CD4-positive, alpha-beta T cell treated with Interleukin-17A for 4 hours (primary cell): Measurements from ENCODE around the gene BTBD1.
"Not testable (repeated sequence)": the region's sequence is repeated elsewhere in the genome, so short reads cannot be mapped to it uniquely, and the experiment has no call there.

Source experiments
- DNase-seq: peaks from one replicate; pipeline ENCODE4 v3.0.0-alpha.2; 2020; ENCODE audit warnings: mixed read lengths

BTBD1 gene

GRCh38 chr15:83092309-83092976, 25.4 kb upstream of the BTBD1 start:
- DNase-seq, result no peak

DNA sequence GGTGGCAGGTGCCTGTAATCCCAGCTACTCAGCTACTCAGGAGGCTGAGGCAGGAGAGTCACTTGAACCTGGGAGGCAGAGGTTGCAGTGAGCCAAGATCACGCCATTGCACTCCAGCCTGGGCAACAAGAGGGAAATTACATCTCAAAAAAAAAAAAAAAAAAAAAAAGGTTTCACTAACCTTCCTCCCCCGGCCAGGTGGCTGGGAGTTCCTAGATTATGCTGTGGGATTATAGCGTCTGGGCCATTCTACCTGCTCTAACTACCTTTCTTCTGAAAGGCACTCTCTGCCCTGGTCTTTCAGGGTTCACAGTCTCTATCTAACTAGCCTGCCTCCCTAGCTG, 24.9 kb upstream of the BTBD1 start:
- not testable (repeated sequence) for DNase-seq

DNA sequence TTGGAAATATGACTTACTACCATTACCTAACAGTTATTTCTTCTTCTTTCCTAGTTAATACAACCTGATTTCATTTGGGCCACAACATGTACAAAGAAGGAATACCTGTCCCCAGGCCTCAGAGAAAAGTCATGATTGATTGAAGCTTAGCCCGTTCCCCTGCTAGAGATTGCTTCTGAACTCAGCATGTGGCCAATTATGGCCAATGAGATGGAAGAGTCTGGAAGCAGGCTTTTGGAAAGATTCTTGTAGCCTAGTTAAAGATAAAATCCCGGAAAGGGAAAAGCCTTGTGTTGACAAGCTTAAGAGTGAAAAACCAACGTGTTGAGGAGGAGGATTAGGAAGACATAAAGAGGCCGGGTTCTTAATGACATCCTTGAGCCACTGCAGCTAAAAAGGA, 23.4 kb upstream of the BTBD1 start:
- DNase-seq, result no peak

GRCh38 chr15:83088876-83089275, 21.8 kb upstream of the BTBD1 start:
- no peak for DNase-seq

DNA sequence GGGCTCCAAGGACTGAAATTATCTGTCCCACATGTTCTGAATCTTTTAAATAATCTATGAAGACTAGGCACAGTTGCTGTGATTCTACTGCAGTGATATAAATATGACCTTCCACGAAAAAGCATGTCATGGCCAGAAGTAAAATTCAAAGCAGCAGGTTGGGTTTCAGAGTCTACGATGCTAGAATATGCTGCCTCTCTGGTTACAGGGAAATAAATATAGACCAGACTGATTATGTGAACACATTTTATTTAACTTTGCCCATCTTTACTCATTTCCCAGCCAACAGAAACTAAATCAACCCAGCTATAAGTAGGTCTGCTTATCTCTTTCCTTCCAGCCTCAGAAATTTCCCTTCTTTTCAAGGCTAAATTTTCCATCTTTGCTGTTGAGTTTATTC, 20.5 kb upstream of the BTBD1 start:
- DNase-seq, result no peak

DNA sequence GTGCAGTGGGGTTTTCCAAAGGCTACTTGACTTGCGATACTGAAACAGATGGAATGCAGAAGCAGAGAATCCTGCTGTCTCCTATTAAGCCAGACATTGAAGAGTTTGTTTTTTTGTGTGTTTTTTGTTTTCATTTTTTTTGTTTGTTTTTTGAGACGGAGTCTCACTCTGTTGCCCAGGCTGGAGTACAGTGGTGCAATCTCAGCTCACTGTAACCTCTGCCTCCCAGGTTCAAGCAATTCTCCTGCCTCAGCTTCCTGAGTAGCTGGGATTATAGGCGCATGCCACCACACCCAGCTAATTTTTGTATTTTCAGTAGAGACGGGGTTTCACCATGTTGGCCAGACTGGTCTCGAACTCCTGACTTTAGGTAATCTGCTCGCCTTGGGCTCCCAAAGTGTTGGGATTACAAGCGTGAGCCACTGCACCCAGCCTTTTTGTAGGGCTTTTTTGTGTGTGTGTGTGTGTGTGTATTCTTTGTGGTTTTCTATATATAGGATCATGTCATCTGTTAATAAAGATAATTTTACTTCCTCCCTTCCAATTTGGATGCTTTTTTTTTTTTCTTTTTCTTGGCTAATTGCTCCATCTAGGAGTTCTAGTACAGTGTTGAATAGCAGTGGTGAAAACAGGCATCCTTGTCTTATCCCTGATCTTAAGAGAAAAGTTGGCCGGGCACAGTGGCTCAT, 19.0 kb upstream of the BTBD1 start:
- DNase-seq, result not testable (repeated sequence)

DNA sequence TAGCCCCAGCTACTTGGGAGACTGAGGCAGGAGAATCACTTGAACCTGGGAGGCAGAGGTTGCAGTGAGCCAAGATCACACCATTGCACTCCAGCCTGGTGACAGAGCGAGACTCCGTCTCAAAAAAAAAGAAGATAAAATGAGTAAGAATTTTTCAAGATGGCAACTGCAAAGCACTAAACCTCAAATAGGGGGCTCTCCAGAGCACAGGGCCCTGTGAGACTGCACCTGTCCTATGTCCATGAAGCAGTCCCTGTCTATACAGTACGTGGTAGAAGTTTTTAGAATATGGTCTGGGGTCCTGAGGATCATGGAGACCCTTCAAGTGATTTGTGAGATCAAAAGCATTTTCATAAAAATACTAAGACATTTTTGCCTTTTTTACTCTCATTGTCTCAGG, 18.4 kb upstream of the BTBD1 start:
- not testable (repeated sequence) for DNase-seq

DNA sequence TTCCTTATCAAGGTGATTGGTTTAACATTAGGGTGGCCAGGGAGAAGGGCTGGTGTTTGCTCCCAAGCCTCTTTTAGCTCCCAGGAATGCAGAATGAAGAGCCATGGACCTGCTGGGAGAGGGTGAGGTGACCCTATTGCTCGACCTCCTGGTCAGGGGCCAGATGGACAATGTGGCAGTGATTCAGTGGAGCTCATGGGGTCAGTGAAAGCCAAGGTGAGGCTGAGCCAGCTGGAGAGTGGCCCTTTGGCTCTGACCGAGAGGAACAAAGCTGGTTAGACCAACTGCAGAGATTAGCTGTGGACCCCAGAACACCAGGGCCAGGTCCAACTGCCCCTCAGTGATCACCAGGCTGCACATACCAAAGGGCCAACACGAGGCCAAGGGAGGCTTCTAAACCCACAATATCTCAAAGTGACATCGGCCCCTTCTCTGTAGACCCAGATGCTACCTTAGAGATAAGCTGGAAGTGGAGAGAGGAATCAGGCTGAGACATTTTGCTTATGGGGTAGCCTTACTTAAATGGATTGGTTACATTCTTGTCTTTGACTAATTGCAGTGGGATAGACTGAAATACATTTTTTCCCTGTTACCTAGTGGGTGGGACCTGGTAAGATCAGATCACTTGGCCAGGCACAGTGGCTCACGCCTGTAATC, 15.8 kb upstream of the BTBD1 start:
- no peak for DNase-seq

DNA sequence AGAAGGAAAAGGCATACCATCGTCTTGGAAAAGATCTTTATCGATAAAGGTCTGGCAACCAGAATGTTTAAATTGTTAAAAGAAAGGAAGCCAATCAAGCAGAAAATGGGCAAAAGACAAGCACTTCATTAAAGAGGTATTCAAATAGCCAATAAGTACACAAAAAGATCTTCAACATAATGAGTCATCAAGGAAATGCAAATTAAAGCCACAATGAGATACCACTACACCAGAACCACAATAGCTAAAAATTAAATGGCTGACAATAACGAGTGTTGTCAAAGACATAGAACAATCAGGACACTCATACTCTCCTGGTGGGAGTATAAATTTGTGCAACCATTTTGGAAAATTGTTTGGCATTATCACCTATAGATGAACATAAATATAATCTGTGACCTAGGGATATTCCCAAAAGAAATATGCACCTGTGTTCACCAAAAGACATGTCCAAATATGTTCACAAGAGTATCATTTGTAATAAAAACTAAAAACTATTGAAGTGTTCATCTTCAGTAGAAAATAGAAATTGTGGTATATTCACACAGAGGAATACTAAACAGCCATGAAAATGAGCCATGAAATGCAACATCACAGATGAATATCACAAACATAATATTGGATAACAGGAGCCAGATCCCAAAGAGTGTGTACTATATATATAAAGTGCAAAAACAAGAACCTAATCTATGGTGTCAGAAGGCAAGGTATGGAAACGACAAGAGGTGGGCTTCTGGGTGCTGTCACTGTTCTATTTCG, 14.4 kb upstream of the BTBD1 start:
- no peak for DNase-seq

DNA sequence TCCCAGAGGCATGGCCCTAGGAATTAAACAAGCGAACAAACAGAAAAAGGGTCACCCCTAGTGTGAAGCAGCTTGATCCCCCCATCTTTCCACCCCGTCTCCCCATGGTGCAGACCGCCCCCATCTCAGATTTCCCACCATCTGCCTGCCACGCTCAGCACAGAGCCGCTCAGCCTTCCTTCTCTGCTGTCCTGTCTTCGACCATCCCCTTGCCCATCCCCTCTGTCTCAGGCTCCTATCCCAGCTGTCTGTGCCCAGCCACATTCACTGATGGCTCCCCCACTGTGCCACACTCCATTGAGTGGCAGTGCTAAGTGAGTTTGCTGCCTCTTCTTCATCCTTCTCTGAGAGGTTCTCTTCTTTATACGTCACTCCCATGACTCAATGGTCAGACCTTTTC, 11.7 kb upstream of the BTBD1 start:
- no peak for DNase-seq

- DNase-seq, result no peak
Observed at GRCh38 chr15:83077491-83078230, 10.6 kb upstream of the BTBD1 start.

GRCh38 chr15:83069211-83069642, 2.2 kb upstream of the BTBD1 start:
- DNase-seq, result peak; percentile 41

DNA sequence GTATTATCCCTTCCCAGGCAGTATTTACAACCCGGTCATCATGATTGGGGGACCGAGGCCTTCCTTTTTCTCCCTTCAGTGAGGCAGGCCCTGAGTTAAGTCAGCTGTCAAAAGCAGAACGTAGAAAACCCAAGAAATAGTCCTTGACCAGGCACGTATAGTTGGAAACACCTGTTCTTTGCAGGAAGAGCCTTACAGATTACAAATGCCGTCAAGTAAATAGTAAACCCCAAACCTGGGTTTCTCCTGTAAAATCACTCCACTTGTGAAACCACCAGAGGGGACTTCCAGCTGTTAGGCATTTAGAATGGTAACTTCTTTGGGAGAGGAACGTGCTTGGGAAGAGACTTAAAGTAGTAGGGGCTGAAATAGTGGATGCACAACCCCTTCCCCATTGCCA, 1.0 kb upstream of the BTBD1 start:
- no peak for DNase-seq

DNA sequence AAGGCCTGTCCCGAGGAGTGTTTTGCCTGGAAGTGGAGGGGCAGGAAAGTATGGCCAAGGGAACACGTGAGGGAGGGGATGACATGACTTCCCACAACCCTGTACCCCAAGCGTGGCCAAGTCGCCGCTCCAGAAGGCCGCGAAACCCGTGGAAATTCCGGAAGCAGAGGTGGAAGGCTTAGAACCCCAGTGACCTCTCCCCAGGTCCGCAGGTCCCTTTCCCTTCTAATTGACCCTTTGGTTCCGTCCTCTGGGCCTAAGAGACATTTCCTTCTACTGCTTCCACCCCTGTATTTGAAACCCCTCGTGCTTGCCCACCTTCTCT, 548 bp upstream of the BTBD1 start:
- DNase-seq, result no peak

GRCh38 chr15:83066034-83066733, 868 bp downstream of the BTBD1 start:
- DNase-seq, result no peak

- DNase-seq, result no peak
Observed at GRCh38 chr15:83065431-83065830, 1.6 kb downstream of the BTBD1 start.

DNA sequence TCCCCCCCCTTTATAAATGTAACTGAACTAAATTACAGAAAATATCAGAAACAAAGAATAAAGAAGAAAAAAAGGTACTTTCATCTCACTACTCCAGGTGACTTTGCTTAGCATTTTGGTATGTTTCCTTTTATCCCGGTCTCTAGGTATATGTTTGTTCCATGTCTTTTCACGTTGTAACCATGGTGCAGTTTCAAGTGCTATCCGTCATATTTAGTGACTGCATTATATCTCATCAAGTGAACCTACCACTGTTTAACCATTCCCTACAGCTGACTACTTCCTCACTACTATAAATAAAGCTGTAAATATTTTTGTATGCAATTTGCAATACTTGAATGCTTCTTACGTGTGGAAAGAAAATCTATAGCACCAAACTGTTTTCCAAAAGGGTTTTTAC, 2.2 kb downstream of the BTBD1 start:
- DNase-seq, result no peak

DNA sequence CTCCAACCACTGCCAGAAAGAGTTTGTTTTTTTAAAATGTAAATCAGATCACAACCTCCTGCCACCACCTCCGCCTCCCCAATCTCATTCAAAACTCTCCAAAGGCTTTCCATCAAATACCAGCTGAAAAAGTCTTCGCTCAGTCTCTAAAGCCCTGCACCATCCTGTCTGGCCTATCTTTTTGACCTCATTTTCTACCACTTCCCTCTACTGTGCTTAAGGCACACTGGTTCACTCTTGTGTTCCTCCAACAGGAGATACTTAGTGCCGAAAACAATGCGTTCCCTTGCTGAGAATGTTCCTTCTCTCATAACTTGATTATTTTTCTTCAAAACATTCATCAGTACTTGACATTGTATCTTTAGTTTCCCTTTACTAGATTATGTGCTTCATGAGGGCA, 3.5 kb downstream of the BTBD1 start:
- no peak for DNase-seq

GRCh38 chr15:83062768-83063180, 4.3 kb downstream of the BTBD1 start:
- no peak for DNase-seq

DNA sequence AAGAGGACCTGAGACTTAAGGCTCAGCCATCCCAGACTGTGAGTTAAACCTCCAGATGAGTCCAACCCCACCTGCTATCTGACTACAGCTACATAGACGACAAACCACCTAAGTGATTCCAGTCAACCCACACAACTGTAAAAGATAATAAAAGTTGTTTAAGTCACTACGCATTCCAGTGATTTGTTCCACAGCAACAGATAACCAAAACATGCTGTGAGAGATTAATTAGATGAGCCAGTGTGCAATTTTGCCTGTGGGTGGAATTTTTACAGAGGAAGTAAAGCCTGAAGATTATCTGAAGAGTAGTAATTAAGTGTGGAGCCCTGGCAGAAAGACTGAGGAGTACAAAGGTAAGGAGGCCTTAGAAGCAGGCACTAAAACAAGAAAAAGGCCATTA, 5.4 kb downstream of the BTBD1 start:
- DNase-seq, result no peak

DNA sequence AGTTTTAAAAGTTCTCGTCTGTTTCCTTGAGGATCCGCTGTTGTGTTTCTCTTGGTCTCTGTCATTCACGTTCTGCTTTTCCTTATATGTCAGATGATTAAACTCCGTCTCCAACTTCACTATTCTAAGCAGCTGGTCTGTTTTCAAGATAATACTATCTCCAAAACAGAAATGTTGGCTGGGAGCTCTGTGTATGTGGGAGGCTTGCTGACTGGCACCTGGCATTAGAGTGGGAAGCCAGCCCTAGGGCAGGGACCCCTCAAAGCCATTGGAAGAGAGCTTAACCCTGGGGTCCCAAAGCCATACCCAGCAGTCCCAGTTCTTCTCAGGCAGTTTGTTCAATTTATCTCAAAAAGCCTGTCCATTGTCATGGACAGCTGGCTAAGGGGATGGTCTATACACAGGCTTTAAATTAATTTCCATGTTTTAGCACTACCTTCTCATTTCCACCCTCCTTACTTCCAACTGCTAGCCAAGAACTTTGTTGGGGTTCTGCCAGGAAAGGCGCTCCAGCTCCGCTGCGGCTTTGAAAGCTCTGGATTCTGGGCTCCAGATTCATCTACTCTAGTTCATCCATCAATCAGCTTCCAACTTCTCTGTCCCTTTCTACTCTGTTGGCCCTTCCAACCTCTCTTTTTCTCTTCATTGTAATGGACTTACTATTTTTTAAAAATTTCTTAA, 9.2 kb downstream of the BTBD1 start:
- no peak for DNase-seq

DNA sequence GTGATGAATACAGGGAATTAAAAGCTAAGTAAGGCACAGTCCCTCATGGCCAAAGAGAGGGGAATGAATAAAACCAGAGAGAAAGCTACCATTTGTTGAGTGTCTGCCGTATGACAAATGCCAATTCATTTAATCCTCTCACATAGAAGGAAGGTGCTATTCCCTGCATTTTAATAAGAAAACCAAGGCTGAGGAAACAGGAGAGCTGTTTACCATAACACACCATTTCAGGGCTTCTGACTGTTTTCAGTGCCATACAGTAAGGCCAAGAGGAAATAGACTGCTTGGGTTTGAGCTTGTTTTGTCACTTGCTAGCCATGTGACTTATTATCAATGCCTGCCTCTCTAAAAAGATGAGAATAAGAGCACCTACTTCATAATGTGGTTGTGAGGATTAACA, 10.1 kb downstream of the BTBD1 start:
- DNase-seq, result no peak
